HG02642 (cell line): Measurements from ENCODE around the gene PLVAP.

Experiments
- ATAC-seq: cut with Tn5 transposase; IDR thresholded peaks from one replicate; pipeline ENCODE4 v1.9.1; 2021; ENCODE audit warnings: mild to moderate bottlenecking; ENCODE audit not compliant: unreplicated experiment, poor library complexity

PLVAP gene, protein sequence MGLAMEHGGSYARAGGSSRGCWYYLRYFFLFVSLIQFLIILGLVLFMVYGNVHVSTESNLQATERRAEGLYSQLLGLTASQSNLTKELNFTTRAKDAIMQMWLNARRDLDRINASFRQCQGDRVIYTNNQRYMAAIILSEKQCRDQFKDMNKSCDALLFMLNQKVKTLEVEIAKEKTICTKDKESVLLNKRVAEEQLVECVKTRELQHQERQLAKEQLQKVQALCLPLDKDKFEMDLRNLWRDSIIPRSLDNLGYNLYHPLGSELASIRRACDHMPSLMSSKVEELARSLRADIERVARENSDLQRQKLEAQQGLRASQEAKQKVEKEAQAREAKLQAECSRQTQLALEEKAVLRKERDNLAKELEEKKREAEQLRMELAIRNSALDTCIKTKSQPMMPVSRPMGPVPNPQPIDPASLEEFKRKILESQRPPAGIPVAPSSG

DNA sequence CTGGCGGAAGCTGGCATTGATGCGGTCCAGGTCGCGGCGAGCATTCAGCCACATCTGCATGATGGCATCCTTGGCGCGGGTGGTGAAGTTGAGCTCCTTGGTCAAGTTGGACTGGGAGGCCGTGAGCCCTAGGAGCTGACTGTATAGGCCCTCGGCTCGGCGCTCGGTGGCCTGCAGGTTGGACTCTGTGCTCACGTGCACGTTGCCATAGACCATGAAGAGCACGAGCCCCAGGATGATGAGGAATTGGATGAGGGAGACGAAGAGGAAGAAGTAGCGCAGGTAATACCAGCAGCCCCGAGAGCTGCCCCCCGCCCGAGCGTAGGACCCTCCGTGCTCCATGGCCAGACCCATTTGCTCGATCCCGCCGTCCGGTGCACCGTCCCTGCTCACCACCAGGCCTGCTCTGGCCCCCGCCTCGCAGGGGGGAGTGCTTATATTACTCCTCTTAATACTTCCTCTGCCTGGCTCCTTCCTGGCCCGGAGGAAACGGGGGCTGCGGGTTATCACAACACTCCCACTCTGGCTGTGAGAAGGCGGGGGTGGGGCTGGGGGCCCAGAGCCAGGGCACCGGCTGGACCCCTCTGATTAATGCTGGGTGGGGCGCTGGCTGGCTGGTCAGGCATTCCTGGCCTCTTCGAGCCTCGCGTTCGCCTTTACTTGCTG, at the start of gene PLVAP:
Gene PLVAP, minus strand, starts transcription at position 408 of the 666 bp plus-strand sequence. Its CDS starts 54 bp downstream, at position 354.
- no peak for ATAC-seq

DNA sequence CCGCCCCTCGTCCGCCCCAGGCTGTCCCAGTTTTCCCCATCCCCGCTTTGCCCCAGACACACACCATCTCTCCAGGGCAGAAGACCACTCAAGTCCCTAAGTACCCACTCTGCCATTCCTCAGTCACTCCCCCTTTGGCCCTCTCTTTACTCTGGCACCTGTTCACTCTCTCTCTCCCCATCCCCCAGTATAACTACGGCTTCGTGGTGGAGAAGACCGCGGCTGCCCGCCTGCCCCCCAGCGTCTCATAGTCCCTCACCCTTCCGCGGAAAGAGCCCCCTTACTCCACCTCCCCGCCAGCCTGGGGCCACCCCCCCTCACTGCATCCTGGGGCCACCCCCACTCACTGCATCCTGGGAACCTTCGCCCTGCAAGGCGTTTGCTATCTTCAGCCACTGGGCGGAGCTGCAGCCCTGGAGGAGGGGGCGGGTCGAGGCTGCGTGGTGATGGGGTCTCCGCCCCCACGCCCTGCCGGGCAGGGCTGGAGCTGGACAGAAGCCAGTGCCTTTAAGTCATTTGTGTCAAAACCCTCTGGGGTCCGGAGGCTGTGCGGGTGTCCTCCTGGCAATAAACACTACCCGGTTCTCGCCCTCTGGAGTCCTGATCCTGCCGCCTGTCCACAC, 47.7 kb upstream of the PLVAP start:
- no peak for ATAC-seq

DNA sequence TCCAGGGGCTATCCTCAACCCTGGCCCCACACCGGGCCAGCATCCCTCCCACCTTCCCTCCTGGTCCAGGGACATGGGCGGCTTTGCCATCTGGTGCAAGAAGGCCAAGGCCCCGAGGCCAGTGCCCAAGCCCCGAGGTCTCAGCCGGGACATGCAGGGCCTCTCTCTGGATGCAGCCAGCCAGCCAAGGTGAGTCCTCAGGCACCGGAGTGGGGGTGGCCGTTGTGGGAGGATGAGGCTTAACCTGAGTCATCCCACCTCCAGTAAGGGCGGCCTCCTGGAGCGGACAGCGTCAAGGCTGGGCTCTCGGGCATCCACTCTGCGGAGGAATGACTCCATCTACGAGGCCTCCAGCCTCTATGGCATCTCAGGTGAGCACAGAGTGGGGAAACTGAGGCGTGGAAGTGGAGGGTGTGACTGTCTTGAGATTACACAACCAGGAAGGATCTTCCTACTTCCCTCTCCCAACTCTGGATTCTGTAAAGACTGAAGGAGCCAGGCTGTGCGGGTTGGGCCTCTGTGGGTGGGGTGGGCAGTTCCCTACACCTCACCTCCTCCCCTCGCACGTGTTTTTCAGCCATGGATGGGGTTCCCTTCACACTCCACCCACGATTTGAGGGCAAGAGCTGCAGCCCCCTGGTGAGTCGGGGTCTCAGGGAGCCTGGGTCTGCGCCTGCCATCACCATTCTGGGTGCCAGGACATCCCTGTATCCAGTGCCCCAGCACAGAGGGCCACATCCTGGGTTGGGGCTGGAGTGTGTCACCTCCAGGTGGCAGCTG, 46.5 kb upstream of the PLVAP start:
- no peak for ATAC-seq

DNA sequence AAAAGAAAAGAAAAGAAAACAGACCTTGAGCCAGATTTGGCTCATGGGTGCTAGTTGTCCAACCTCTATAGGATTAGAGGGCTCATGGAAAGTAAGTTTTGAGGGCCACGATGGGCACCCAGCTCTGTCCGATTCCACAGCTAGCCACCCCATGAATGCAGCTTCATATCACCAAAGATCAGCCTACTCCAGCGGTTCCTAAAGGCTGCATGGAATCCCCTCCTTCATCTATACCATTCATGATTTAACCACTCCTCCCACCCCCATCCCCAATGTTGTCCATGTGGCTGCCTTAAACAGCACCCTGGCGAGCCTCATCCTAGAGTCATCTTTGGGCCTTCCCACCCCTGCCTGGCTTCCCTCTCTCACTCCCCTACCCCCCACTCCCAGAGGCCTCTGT, 44.8 kb upstream of the PLVAP start:
- ATAC-seq: no peak

DNA sequence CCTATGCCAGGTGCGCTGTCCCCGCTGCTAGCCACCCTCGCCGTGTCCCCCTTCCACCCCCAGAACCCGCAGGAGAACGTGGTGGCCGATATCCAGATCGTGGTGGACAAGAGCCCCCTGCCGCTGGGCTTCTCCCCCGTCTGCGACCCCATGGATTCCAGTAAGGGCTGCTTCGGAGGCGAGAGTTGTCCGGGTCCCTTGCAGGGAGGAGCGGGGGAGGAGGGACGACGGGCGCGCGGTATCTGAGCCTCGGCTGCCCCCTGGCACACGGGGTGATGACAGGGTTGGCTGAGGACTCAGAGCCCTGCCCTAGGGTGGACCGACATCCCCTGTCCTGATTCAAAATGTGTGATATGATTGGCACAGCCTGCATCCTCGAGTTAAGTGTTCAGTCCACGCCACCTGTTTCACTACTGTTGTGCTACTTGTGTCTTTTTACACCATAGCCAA, 43.4 kb upstream of the PLVAP start:
- ATAC-seq: peak; percentile 12

DNA sequence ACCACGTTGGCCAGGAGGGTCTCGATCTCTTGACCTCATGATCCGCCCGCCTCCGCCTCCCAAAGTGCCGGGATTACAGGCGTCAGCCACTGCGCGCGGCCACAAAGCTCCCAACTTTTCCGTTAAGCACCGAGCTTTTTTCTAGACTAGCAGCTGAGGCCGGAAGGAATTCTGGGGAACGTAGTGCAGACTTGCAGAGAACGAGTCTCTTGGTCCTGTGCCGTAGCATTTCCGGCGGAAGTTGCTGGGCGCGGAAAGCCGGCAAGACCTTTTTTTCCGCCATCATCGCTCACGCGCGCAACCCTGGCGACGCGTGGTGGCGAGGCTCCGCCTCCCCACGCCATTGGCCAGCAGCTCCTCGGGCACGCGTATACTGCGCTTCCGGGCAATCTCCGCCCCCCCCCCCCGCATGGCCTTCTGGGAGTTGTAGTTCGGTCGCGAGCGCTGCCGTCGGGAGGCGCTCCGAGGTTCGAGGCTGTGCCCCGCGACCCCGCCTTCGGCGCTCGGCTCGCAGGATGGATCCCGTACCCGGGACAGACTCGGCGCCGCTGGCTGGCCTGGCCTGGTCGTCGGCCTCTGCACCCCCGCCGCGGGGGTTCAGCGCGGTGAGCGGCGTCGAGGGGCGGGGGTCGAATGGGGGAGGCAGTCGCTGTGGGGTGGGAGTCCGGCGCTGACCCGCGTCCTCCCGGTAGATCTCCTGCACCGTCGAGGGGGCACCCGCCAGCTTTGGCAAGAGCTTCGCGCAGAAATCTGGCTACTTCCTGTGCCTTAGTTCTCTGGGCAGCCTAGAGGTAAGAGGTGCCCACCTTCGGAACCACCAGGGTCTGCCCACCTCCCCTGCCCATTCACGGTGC, 42.7 kb upstream of the PLVAP start, which contains the start of gene MVB12A:
Gene MVB12A, plus strand, starts transcription at position 427 of the 854 bp plus-strand sequence. Its CDS starts 89 bp downstream, at position 516.
- ATAC-seq: peak; percentile 89

DNA sequence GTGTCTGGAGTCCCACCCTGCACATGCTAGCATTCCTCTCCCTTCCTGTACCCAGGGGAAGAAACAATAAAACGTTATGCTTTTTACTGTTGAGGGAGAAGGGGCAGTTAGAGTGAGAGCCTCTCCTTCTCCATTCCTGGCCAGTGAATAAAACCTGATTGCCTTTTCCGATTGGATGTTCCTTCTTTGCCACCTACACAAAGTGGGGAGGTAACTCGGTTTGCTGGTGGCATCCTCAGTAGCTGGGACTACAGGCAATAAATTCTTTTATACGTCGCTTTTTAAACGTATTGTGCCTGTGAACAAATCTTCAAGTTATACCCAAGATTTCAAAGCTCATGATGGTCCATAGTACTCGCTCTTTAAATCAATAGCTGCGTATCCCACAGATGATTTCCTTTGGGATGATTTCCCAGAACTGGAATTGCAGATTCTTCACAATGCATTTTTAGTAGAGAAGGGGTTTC, 42.0 kb upstream of the PLVAP start:
- no peak for ATAC-seq

DNA sequence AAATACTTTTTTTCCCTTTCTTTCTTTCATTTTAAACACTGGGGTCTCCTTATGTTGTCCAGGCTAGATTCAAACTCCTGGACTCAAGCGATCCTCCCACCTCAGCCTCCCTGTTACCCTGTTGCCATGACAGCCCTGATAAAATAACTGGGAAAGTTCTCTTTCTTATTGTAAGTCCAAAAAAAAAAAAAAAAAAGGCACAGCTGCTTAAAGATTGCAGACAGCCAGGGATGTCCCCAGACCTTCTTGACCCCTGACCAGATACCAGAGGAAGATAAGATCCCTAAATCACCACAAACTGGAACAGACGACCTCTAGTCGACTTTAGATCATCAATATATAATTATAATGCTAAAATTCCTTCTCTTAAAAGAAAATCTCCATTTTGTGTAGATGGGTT, 41.6 kb upstream of the PLVAP start:
- ATAC-seq: no peak

DNA sequence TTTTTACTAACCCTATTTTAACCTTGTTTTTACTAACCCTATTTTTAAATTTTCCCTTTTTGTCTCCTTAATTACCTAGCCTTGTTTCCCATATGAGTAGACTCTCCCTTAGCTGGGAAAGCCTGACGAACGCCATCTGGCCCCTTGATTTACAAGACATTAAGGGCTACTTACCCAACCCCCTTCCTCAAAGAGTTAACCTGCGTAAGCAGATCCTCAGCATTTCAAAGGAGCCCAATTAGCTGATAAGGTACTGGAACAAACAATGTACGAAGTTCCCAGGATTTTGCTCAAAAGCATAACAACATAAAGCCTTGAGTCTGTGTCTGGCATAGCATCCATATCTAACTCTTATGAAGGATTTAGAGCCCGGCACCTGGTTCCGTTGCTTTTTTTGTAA, 38.0 kb upstream of the PLVAP start:
- ATAC-seq: no peak

DNA sequence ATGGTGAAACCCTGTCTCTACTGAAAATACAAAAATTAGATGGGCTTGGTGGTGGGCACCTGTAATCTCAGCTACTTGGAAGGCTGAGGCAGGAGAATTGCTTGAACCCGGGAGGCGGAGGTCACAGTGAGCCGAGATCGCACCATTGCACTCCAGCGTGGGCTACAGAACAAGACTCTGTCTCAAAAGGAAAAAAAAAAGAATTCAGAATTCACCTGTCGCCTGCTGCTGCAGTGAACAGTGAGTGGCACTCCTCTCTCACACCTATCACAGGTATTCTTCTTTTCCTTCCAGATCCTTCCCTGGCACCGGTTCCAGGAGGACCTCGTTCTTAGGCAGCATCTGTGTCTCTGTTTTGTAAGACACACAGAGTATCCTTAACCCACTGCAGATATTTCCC, 37.0 kb upstream of the PLVAP start:
- ATAC-seq: no peak

DNA sequence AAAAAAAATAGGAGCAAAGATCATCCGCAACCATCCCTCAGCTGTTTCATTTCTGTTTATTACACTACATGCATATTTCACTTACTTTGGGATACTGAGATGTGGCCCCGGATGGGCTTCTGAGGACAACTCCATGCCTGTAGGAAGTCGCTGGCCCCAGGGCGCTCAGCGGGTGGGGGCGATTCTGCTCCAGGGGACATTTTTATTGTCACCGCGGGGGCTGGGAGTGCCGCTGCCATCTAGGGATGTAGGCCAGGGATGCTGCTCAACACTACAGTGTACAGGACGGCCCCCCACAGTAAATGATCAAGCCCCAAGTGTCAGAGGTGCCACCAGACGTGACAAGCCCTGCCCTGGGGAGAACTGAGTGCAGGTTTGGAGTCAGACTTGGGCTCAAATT, 34.7 kb upstream of the PLVAP start:
- no peak for ATAC-seq

DNA sequence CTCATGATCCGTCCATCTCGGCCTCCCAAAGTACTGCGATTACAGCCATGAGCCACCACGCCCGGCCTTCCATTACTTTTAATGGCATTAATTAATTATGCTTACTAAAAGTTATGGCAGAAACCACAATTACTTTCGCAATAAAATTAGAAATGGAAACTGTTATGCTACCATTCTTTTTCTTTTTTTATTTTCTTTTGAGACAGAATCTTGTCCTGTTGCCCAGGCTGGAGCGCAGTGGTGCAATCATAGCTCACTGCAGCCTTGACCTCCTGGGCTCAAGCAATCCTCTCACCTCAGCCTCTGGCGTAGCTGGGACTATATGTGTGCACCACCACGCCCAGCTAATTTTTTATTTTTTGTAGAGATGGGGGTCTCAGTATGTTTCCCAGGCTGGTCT, 32.8 kb upstream of the PLVAP start:
- no peak for ATAC-seq

DNA sequence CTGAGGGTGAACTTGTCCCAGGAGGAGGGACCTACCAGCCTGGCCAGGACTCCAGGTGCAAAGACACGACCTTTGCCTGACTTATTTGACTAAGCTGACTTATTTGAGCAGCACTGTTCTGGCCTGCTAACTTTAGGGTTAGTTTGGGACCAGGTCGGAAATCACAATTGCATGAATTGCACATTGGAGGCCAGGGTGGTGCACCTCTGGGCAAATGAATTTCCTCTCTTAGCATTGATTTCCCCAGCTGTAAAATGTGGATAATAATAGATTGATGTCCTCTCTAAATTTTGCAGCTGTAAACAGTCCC, 29.7 kb upstream of the PLVAP start:
- ATAC-seq: no peak

DNA sequence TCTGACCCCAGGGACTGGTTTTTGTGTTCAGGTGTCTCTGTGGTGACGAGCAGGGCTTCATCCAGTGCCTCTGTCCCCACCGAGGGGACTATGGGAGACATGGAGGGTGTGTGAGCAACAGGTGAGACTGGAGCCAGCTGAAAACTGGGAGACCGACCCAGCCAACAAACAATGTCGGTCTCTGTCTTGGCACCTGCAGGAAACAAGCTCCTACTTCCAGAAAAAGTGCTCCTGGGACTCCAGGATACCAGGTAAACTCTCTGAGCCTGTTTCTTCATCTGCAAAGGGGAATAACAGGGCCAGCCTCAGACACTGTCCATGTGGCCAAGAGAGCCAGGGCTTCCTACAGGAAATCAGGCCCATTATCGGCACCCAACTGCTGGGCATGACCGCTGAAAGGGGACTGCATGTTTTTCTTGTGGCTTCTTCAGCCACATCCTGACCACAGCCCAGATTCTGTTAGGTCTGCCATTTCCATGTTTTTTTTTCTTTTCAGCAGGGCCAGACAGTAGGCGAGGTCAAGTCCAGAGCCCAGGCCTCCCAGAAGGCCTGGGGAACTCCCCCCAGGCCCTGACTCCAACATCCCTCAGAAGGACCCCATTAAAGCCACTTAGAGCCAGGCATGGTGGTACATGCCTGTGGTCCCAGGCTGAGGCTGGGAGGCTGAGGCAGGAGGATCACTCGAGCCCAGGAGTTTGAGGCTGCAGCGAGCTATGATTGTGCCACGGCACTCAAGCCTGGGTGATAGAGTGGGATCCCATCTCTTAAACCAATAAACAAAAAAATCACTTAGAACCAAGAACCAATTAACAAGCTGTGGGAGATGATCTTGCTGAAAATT, 29.1 kb upstream of the PLVAP start:
- peak; percentile 9 for ATAC-seq

DNA sequence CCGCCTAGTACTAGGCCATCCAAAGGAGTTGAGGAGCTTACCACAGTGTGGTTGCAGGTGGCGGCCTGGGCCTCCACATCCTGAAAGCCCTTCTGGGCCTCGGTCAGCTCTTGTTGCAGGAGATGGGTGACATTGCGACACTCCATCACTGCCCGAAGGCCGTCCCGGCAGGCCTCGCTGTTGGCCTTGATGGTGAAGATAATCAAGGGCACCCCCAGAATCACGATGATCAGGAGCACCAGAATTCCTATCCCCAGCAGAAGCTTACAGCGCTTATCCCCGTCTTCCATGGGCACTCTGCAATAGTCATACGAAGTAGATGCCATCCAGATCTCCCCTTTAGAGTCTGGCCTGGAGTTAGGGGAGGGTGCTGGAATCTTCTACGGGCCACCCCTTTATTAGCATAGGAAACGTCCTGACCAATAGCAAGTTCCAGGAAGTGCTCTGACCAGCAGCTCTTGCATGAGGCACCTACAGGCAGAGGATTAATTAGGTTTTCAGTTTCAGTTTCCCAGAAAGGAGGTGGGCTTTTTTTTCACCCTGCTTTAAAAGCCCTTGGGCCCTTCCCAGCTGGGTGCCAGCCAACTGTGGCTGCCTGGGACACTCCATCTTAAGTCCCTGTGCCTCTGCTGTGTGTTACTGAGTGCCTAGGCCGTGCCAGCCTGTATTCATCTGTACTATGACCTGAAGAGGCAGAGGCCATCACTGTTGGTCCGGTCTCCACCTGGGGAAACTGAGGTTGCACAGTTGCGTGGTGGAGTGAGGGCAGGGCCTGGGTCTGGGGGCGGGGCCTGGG, 28.3 kb upstream of the PLVAP start, which contains the start of gene BST2:
Gene BST2, minus strand, starts transcription at position 381 of the 796 bp plus-strand sequence. Its CDS starts 55 bp downstream, at position 326.
- ATAC-seq: peak; percentile 76

DNA sequence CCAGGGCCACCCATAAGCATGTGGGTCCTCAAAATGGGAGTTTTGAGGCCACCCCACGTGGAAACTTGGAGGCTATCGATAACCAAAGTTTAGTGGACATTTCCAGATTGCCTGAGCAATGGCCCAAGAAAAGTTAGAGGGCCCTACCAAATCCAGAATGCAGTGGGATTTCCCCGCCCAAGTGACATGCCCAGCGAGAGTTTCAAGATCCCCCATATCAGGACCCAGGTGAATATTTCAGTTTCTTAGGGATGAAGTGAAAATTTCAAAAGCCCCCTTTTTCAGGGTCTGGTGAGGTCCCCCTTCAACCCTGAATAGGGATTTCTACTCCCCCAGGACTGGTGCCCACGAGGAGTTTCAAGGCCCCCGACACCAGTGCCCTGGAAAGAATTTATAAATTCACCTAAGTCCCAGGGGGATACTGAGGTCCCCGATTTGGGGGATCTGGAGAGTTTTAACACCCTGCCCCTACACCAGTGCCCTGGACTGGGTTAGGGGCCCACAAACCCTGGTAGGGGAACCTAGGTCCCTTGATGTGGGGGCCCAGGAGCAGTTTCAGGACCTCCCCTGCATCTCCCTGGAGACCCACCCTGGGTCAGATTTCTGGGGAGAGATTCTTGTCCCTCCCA, 27.6 kb upstream of the PLVAP start:
- peak; percentile 32 for ATAC-seq

DNA sequence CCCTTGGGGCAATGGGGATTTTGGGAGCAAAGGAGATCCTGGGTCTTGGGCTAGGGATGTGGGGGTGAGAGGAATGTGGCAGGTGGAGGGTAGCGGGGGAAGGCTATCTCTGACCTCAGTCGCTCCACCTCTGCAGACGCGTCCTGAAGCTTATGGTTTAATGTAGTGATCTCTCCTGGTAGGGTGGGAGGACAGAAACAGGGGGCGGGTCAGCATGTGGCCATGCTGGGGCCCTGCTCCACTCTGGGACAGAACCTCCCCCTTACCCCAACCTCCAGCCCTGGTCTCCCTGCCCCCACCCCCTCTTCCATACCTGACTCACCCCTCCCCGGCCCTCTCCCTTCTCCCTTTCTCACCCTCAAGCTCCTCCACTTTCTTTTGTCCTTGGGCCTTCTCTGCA, 26.9 kb upstream of the PLVAP start:
- ATAC-seq: no peak
